Measurements from ENCODE around the gene SV2C. TPM values are rescaled to one million over a fixed set of nuclear protein-coding genes. Genes with fewer than 3 reads are reported as not detected.

Gene SV2C
- total RNA-seq, 1 donor from 2014 or later: 0.15 TPM

- Mint-ChIP-seq H3K4me1 (ENCODE audit: unreplicated experiment) (peaks cover 20% of the 10 kb centered on the region), H3K4me3 (ENCODE audit: unreplicated experiment) (no peak overlapping the region)
Observed at GRCh38 chr5:76199336-76200318, 116.4 kb downstream of the SV2C start.

GRCh38 chr5:76202182-76202581 lies 119.0 kb downstream of the SV2C start:
- no peak for TF ChIP-seq CTCF (IDR thresholded peaks at IDR 0.05; ENCODE audit: unreplicated experiment)
- H3K27me3 Mint-ChIP-seq (ENCODE audit: unreplicated experiment): no peaks in the 10 kb centered on the region
- peaks cover 20% of the 10 kb centered on the region for H3K4me1 Mint-ChIP-seq (ENCODE audit: unreplicated experiment)
- no peak overlapping the region for H3K27ac Mint-ChIP-seq (ENCODE audit: unreplicated experiment)
- H3K36me3 Mint-ChIP-seq (ENCODE audit: low read depth, unreplicated experiment): no peaks in the 10 kb centered on the region
- DNase-seq (ENCODE audit: low spot score): no peak
- H3K4me3 Mint-ChIP-seq (ENCODE audit: unreplicated experiment): no peak overlapping the region
- no peaks in the 10 kb centered on the region for H3K9me3 Mint-ChIP-seq (ENCODE audit: unreplicated experiment)

More at GRCh38 chr5:76199336-76200318, 116.4 kb downstream of the SV2C start:
- no peaks in the 10 kb centered on the region for H3K9me3 Mint-ChIP-seq (ENCODE audit: unreplicated experiment)
- no peaks in the 10 kb centered on the region for H3K27me3 Mint-ChIP-seq (ENCODE audit: unreplicated experiment)
- peak overlapping the region; percentile 92 for H3K27ac Mint-ChIP-seq (ENCODE audit: unreplicated experiment)
- H3K36me3 Mint-ChIP-seq (ENCODE audit: low read depth, unreplicated experiment): no peaks in the 10 kb centered on the region
- no peak for TF ChIP-seq CTCF (IDR thresholded peaks at IDR 0.05; ENCODE audit: unreplicated experiment)
- DNase-seq (ENCODE audit: low spot score): peak; percentile 26

- no peak for TF ChIP-seq CTCF (IDR thresholded peaks at IDR 0.05; ENCODE audit: unreplicated experiment)
- H3K36me3 Mint-ChIP-seq (ENCODE audit: low read depth, unreplicated experiment): no peaks in the 10 kb centered on the region
- H3K27ac Mint-ChIP-seq (ENCODE audit: unreplicated experiment): no peak overlapping the region
- no peaks in the 10 kb centered on the region for H3K27me3 Mint-ChIP-seq (ENCODE audit: unreplicated experiment)
- H3K4me1 Mint-ChIP-seq (ENCODE audit: unreplicated experiment): peaks cover 15% of the 10 kb centered on the region
- no peak for DNase-seq (ENCODE audit: low spot score)
- H3K4me3 Mint-ChIP-seq (ENCODE audit: unreplicated experiment): no peak overlapping the region
- H3K9me3 Mint-ChIP-seq (ENCODE audit: unreplicated experiment): no peaks in the 10 kb centered on the region
Observed at GRCh38 chr5:76204191-76204590, 121.0 kb downstream of the SV2C start.

GRCh38 chr5:76204713-76205112 lies 121.5 kb downstream of the SV2C start:
- peaks cover 9% of the 10 kb centered on the region for H3K4me1 Mint-ChIP-seq (ENCODE audit: unreplicated experiment)
- DNase-seq (ENCODE audit: low spot score): peak; percentile 11
- H3K27ac Mint-ChIP-seq (ENCODE audit: unreplicated experiment): no peak overlapping the region

More at GRCh38 chr5:76204713-76205112, 121.5 kb downstream of the SV2C start:
- H3K4me3 Mint-ChIP-seq (ENCODE audit: unreplicated experiment): no peak overlapping the region
- H3K9me3 Mint-ChIP-seq (ENCODE audit: unreplicated experiment): no peaks in the 10 kb centered on the region
- no peaks in the 10 kb centered on the region for H3K36me3 Mint-ChIP-seq (ENCODE audit: low read depth, unreplicated experiment)
- no peak for TF ChIP-seq CTCF (IDR thresholded peaks at IDR 0.05; ENCODE audit: unreplicated experiment)
- no peaks in the 10 kb centered on the region for H3K27me3 Mint-ChIP-seq (ENCODE audit: unreplicated experiment)
